Endodermal cell (in vitro differentiated cells): ENCODE results near the gene ENOSF1. TPM values are rescaled to one million over a fixed set of nuclear protein-coding genes. Genes with fewer than 3 reads are reported as not detected.
A peak's percentile ranks its signal among the peaks of the same experiment; 100 is the strongest.

ENCODE experiments used
- DNase-seq: peaks from one replicate; pipeline ENCODE4 v3.0.0-alpha.2; 2017
- H3K27ac ChIP-seq: 2 replicates; pipeline ENCODE4 v1.5.1; 2013; ENCODE audit warnings: mild to moderate bottlenecking, low read depth, low read length, moderate library complexity
- H3K27me3 ChIP-seq: 2 replicates; pipeline ENCODE4 v1.6.1; 2013; ENCODE audit warnings: mild to moderate bottlenecking, low read length, moderate library complexity; ENCODE audit not compliant: insufficient read depth, control insufficient read depth, poor library complexity, severe bottlenecking
- H3K36me3 ChIP-seq: 2 replicates; pipeline ENCODE4 v1.7.0; 2013; ENCODE audit warnings: mild to moderate bottlenecking, low read length, moderate library complexity; ENCODE audit not compliant: control insufficient read depth, insufficient read depth
- H3K4me1 ChIP-seq: one replicate; pipeline ENCODE4 v1.7.0; 2013; ENCODE audit warnings: low read length; ENCODE audit not compliant: control insufficient read depth, insufficient read depth
- H3K4me3 ChIP-seq: 2 replicates; pipeline ENCODE4 v1.5.1; 2013; ENCODE audit warnings: mild to moderate bottlenecking, low read length, moderate library complexity
- H3K9ac ChIP-seq: 2 replicates; pipeline ENCODE4 v1.6.1; 2013; ENCODE audit warnings: mild to moderate bottlenecking, low read length, moderate library complexity; ENCODE audit not compliant: poor library complexity, severe bottlenecking; ENCODE audit errors: extremely low read depth
- H3K9me3 ChIP-seq: 2 replicates; pipeline ENCODE4 v1.6.1; 2013; ENCODE audit warnings: mild to moderate bottlenecking, low read length, moderate library complexity; ENCODE audit not compliant: control insufficient read depth
- H3K27ac Mint-ChIP-seq: 2 replicates; pipeline ENCODE4 v1.8.0; 2020; ENCODE audit warnings: mixed read lengths
- H3K27me3 Mint-ChIP-seq: 2 replicates; pipeline ENCODE4 v1.8.0; 2021; ENCODE audit warnings: mild to moderate bottlenecking, mixed read lengths; ENCODE audit not compliant: insufficient read depth
- H3K36me3 Mint-ChIP-seq: 2 replicates; pipeline ENCODE4 v1.8.0; 2020; ENCODE audit warnings: low read depth, mixed read lengths
- H3K4me1 Mint-ChIP-seq: 2 replicates; pipeline ENCODE4 v1.8.0; 2020; ENCODE audit warnings: mixed read lengths
- H3K4me3 Mint-ChIP-seq: 2 replicates; pipeline ENCODE4 v1.8.0; 2020; ENCODE audit warnings: mild to moderate bottlenecking, moderate library complexity, mixed read lengths
- H3K9me3 Mint-ChIP-seq: 2 replicates; pipeline ENCODE4 v1.8.0; 2020; ENCODE audit warnings: mild to moderate bottlenecking, mixed read lengths
- WGBS, 2 experiments: methylation state at CpG; one replicate each; pipeline versions ENCODE4 v1.1.5 to v1.1.7; 2013; ENCODE audit warnings: missing lambda C conversion rate in 2 of 2, mixed read lengths in 1 of 2; ENCODE audit not compliant: insufficient coverage in 1 of 2, insufficient read length in 1 of 2; 5-methylcytosine and 5-hydroxymethylcytosine counted together
- total RNA-seq, 2 donors: library from RNA; stranded (reverse); fragmentation: NEBNext Ultra II Directional in 1 of 2; extraction: Animal tissue kit (Norgen Biotek cat#: 25700) in 1 of 2; gene quantifications; 2 replicates in 1 of 2; 3 replicates in 1 of 2; pipeline ENCODE4 v1.2.1, GENCODE V29; 2021
- TF ChIP-seq, protein P1 (sequence below): fragments of 200-600 bp; sonication (generic); conservative IDR thresholded peaks from 2 replicates; pipeline ENCODE4 v1.5.0; 2021; ENCODE audit warnings: antibody characterized with exemption, mild to moderate bottlenecking

Gene ENOSF1
- total RNA-seq, 2 donors from 2014 or later: 85.7 to 89.5 TPM

DNA sequence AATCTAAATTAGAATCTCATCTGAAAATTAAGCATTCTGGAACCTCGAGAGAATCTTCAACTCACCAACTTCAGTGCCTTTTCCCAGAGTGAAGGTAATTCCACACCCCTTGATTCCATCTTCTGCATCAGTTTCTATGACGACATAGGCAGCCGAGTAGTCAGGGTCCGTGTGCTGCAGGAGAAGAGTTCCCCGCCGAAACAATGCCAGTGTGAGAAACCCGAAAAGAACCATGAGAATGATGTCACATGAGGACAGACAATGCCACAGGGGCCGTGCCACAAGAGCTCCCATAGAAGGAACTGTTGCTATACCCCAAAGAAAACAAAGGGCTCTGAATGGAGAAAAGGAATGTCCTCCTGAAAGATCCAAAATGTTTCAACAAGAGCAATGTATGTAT is 6.0 kb downstream of the ENOSF1 start:
- Histone ChIP-seq H3K27ac (no peak overlapping the region), H3K4me3 (no peak overlapping the region), H3K27me3 (no peaks in the 10 kb centered on the region), H3K9me3 (no peaks in the 10 kb centered on the region), H3K9ac (no peak overlapping the region), H3K4me1 (peaks cover 6% of the 10 kb centered on the region), H3K36me3 (peaks cover 23% of the 10 kb centered on the region)
- Mint-ChIP-seq H3K27me3 (no peaks in the 10 kb centered on the region), H3K4me1 (peaks cover 17% of the 10 kb centered on the region), H3K36me3 (peaks cover 42% of the 10 kb centered on the region), H3K27ac (peak overlapping the region; percentile 59), H3K9me3 (no peaks in the 10 kb centered on the region), H3K4me3 (no peak overlapping the region)
- DNase-seq: no peak
- 89 to 92% methylated on average over 7 to 8 of the region's 8 CpGs for WGBS, 2 experiments
- TF ChIP-seq, protein P1, sequence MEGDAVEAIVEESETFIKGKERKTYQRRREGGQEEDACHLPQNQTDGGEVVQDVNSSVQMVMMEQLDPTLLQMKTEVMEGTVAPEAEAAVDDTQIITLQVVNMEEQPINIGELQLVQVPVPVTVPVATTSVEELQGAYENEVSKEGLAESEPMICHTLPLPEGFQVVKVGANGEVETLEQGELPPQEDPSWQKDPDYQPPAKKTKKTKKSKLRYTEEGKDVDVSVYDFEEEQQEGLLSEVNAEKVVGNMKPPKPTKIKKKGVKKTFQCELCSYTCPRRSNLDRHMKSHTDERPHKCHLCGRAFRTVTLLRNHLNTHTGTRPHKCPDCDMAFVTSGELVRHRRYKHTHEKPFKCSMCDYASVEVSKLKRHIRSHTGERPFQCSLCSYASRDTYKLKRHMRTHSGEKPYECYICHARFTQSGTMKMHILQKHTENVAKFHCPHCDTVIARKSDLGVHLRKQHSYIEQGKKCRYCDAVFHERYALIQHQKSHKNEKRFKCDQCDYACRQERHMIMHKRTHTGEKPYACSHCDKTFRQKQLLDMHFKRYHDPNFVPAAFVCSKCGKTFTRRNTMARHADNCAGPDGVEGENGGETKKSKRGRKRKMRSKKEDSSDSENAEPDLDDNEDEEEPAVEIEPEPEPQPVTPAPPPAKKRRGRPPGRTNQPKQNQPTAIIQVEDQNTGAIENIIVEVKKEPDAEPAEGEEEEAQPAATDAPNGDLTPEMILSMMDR: no peak

DNA sequence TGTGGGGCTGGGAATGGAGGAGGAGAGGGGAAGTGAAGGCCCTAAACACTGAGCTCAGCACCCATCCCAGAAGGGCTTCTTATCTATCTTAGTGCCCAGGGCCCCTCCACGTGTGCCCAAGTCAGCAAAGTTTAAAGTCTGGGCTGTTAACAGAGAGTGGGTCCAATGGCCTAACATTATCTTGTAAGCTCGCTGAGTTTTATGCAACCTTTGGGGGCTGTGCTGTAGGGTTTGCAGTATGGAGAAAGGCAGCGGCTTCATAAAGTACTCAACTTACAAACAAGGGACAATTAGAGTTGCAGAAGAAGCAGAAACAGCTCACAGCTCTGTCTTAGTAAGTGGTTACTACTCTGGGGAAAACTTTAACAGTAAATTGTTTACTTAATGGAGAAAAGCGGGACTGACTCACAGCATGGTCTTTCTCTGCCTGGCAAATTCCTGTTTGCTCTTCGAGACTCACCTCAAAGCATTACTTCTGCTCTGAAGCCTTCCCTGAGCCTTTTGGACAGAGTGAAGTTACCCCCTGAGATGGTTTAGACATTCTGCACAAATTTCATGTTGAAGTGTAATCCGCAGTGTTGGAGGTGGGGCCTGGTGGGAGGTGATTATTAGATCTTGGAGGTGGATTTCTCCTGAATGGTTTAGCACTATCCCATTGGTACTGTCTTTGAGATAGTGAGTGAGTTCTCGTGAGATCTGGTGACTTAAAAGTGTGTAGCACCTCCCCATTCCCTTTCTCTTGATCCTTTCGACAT is 9.0 kb downstream of the ENOSF1 start:
- no peaks in the 10 kb centered on the region for H3K27me3 ChIP-seq
- DNase-seq: peak; percentile 42
- Mint-ChIP-seq H3K4me3 (no peak overlapping the region), H3K4me1 (peaks cover 15% of the 10 kb centered on the region), H3K36me3 (peaks cover 41% of the 10 kb centered on the region), H3K9me3 (no peaks in the 10 kb centered on the region), H3K27ac (peak overlapping the region; percentile 86), H3K27me3 (no peaks in the 10 kb centered on the region)
- H3K9me3 ChIP-seq: no peaks in the 10 kb centered on the region
- peaks cover 18% of the 10 kb centered on the region for H3K36me3 ChIP-seq
- no peak overlapping the region for H3K9ac ChIP-seq
- peaks cover 6% of the 10 kb centered on the region for H3K4me1 ChIP-seq
- peak overlapping the region; percentile 8 for H3K27ac ChIP-seq
- H3K4me3 ChIP-seq: no peak overlapping the region
- WGBS, 2 experiments: 80 to 82% methylated on average over 5 to 8 of the region's 8 CpGs
- TF ChIP-seq, protein P1: no peak

DNA sequence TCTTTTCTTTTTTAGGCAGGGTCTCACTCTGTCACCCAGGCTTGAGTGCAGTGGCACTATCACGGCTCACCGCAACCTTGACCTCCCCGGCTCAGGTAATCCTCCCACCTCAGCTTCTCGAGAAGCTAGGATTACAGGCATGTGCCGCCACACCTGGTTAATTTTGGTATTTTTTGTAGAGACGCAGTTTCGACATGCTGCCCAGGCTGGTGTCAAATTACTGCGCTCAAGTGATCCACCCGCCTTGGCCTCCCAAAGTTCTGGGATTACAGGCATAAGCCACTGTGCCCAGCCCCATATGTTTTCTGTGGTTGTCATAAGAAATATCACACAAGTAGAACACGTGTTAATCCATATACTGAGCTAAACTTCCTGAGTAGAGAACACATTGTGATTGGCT is 14.6 kb downstream of the ENOSF1 start:
- 88 to 95% methylated on average over 7 to 10 of the region's 10 CpGs for WGBS, 2 experiments
- Histone ChIP-seq H3K27me3 (no peaks in the 10 kb centered on the region), H3K9me3 (no peaks in the 10 kb centered on the region), H3K4me3 (no peak overlapping the region), H3K36me3 (peaks cover 25% of the 10 kb centered on the region), H3K4me1 (no peaks in the 10 kb centered on the region), H3K27ac (no peak overlapping the region), H3K9ac (no peak overlapping the region)
- DNase-seq: peak; percentile 53
- no peaks in the 10 kb centered on the region for H3K9me3 Mint-ChIP-seq
- H3K36me3 Mint-ChIP-seq: peaks cover 42% of the 10 kb centered on the region
- peaks cover 1% of the 10 kb centered on the region for H3K4me1 Mint-ChIP-seq
- TF ChIP-seq, protein P1: no peak
- no peak overlapping the region for H3K27ac Mint-ChIP-seq
- no peaks in the 10 kb centered on the region for H3K27me3 Mint-ChIP-seq
- H3K4me3 Mint-ChIP-seq: no peak overlapping the region
